GM12878 (cell line): Measurements from ENCODE around the gene MMEL1. TPM values are rescaled to one million over a fixed set of nuclear protein-coding genes. Genes with fewer than 3 reads are reported as not detected.

Experiments
- CREB1 ChIP-seq: IDR thresholded peaks from 2 replicates; pipeline ENCODE4 v1.6.1; 2012; ENCODE audit warnings: low read depth, mild to moderate bottlenecking, inconsistent platforms
- E2F8 ChIP-seq: fragments of 450-650 bp; IDR thresholded peaks from 2 replicates; pipeline ENCODE4 v1.6.1; 2018; ENCODE audit warnings: mild to moderate bottlenecking, low read depth, moderate library complexity; ENCODE audit not compliant: partially characterized antibody
- MAX ChIP-seq: IDR thresholded peaks from 2 replicates; pipeline ENCODE4 v1.6.1; 2012; ENCODE audit warnings: low read depth, low read length, improper control_type of control experiment
- MTA3 ChIP-seq: IDR thresholded peaks from 2 replicates; pipeline ENCODE4 v1.6.1; 2012; ENCODE audit warnings: low read length, inconsistent platforms, borderline replicate concordance
- RAD21 ChIP-seq: IDR thresholded peaks from 2 replicates; pipeline ENCODE4 v1.6.1; 2011; ENCODE audit warnings: mild to moderate bottlenecking, low read depth, low read length, moderate library complexity; ENCODE audit not compliant: insufficient read depth
- RUNX3 ChIP-seq: IDR thresholded peaks from 2 replicates; pipeline ENCODE4 v1.6.1; 2012; ENCODE audit warnings: low read length, inconsistent platforms
- SIN3A ChIP-seq: IDR thresholded peaks from 2 replicates; pipeline ENCODE4 v1.6.1; 2012; ENCODE audit warnings: low read depth, low read length, improper control_type of control experiment
- YY1 ChIP-seq: IDR thresholded peaks from 2 replicates; pipeline ENCODE4 v1.6.1; 2011; ENCODE audit warnings: low read depth, mild to moderate bottlenecking, low read length
- ZBTB33 ChIP-seq: fragments of 450-650 bp; IDR thresholded peaks from 2 replicates; pipeline ENCODE4 v1.6.1; 2017; ENCODE audit warnings: mild to moderate bottlenecking
- polyA plus RNA-seq, 11 experiments: library from polyadenylated mRNA; depleted of rRNA in 4 of 11; unstranded in 6 of 11; stranded (reverse) in 5 of 11; fragments of >200 nt; fragmentation: Nextera tagmentation in 4 of 11; fragmentation: Illumina TruSeq in 1 of 11; extraction: Ambion mirVana in 4 of 11; extraction: Trizol in 1 of 11; gene quantifications; 1 replicate in 1 of 11; 2 replicates in 10 of 11; pipeline versions ENCODE4 v1.2.1 to v1.2.3, GENCODE V29; 2011 to 2016; ENCODE audit warnings: inconsistent platforms in 2 of 11, missing spikeins in 2 of 11, low read depth in 1 of 11
- total RNA-seq, 4 experiments: library from RNA; depleted of rRNA in 3 of 4; stranded (reverse); fragments of >200 nt in 3 of 4; fragmentation: Illumina TruSeq in 1 of 4; extraction: Trizol in 1 of 4; gene quantifications; 2 replicates each; pipeline versions ENCODE4 v1.2.1 to v1.2.3, GENCODE V29; 2013 to 2021

MMEL1 gene
- total and polyA plus RNA-seq, 10 of the 15 experiments (the other 5 are each of a cell fraction or from before 2014, with no cell fraction given): 0.11 TPM; not detected in 9

- TF ChIP-seq ZBTB33 (no peak), MAX (no peak), RAD21 (no peak), CREB1 (no peak), E2F8 (no peak), RUNX3 (no peak), MTA3 (no peak), SIN3A (no peak), YY1 (no peak)
- TF ChIP-seq, all 136 proteins: peak for 0
Measured at GRCh38 chr1:2611621-2612437, 21.0 kb downstream of the MMEL1 start (continued).
